GM12878 (cell line): ENCODE measurements around the gene RIMS3. TPM values are rescaled to one million over a fixed set of nuclear protein-coding genes. Genes with fewer than 3 reads are reported as not detected.

Experiments used
- ATAC-seq: fragments of 200-7000 bp; cut with Tn5 transposase; 3 replicates; pipeline ENCODE4 v1.9.1; 2020; ENCODE audit warnings: mild to moderate bottlenecking, moderate library complexity
- BruUV-seq: library from RNA; stranded (reverse); fragments of 400-500 nt; replicated peaks from 2 replicates; lab custom pipeline; 2021; lab: Mats Ljungman, UMichigan
- CTCF ChIA-PET: fragments of 300-600 bp; sonication (Branson Sonifier 250); formaldehyde crosslinking; extraction: SDS; loops from one replicate; lab custom pipeline; 2021; ENCODE audit warnings: inconsistent platforms; lab: Yijun Ruan, JAX
- POLR2A ChIA-PET: fragments of 350-600 bp; formaldehyde crosslinking; extraction: SDS; loops from one replicate; lab custom pipeline; 2021; ENCODE audit warnings: inconsistent platforms; lab: Charles Lee
- RAD21 ChIA-PET: fragments of 300-600 bp; sonication (Branson Sonifier 250); formaldehyde crosslinking; loops from one replicate; lab custom pipeline; 2023; ENCODE audit warnings: antibody characterized with exemption; ENCODE audit not compliant: unreplicated experiment; lab: Charles Lee
- SMC1A ChIA-PET: fragments of 300-600 bp; sonication (Branson Sonifier 250); formaldehyde crosslinking; loops from one replicate; lab custom pipeline; 2023; ENCODE audit not compliant: unreplicated experiment, uncharacterized antibody; lab: Charles Lee
- DNase-seq: peaks from one replicate; pipeline ENCODE4 v3.0.0-alpha.2; 2011; ENCODE audit warnings: low read depth, low spot score
- FAIRE-seq: peaks from 3 replicates; lab custom pipeline; 2011; peaks lifted over from hg19 to GRCh38; lab: Jason Lieb, UNC
- H2AFZ ChIP-seq: 2 replicates; pipeline ENCODE4 v1.6.0; 2011; ENCODE audit warnings: low read depth, low read length, control low read depth; ENCODE audit not compliant: control insufficient read depth
- H3K27ac ChIP-seq: 2 replicates; pipeline ENCODE4 v1.5.1; 2011; ENCODE audit warnings: control low read depth; ENCODE audit not compliant: control insufficient read depth, insufficient read depth
- H3K27me3 ChIP-seq, 2 experiments: replicated peaks in 1 of 2; 2 replicates each; pipeline versions ENCODE4 v1.6.0 to v1.6.1; 2011; ENCODE audit warnings: low read length in 1 of 2; ENCODE audit not compliant: control insufficient read depth in 2 of 2, insufficient read depth in 2 of 2
- H3K36me3 ChIP-seq, 2 experiments: 2 replicates each; pipeline ENCODE4 v1.5.1; 2011; ENCODE audit warnings: low read length in 1 of 2; ENCODE audit not compliant: control insufficient read depth in 2 of 2, insufficient read depth in 2 of 2
- H3K4me1 ChIP-seq: 2 replicates; pipeline ENCODE4 v1.6.1; 2011; ENCODE audit warnings: mild to moderate bottlenecking, low read length, moderate library complexity, mixed read lengths; ENCODE audit not compliant: control insufficient read depth, insufficient read depth
- H3K4me2 ChIP-seq: 2 replicates; pipeline ENCODE4 v1.6.0; 2011; ENCODE audit warnings: control low read depth; ENCODE audit not compliant: control insufficient read depth, insufficient read depth
- H3K4me3 ChIP-seq: fragments of 200-600 bp; sonication (generic); 2 replicates; pipeline ENCODE4 v1.5.1; 2016
- H3K79me2 ChIP-seq: 2 replicates; pipeline ENCODE4 v1.6.0; 2011; ENCODE audit warnings: low read length; ENCODE audit not compliant: control insufficient read depth, insufficient read depth
- H3K9ac ChIP-seq: 2 replicates; pipeline ENCODE4 v1.8.0; 2011; ENCODE audit warnings: low read length, control low read depth, mixed read lengths; ENCODE audit not compliant: control insufficient read depth, insufficient read depth
- H3K9me3 ChIP-seq: replicated peaks from 3 replicates; pipeline ENCODE4 v1.5.1; 2011; ENCODE audit warnings: mild to moderate bottlenecking, low read length; ENCODE audit not compliant: control insufficient read depth, insufficient read depth
- H4K20me1 ChIP-seq: 2 replicates; pipeline ENCODE4 v1.6.0; 2011; ENCODE audit not compliant: control insufficient read depth, insufficient read depth
- BACH1 ChIP-seq: fragments of 450-650 bp; IDR thresholded peaks from 2 replicates; pipeline ENCODE4 v1.6.1; 2017; ENCODE audit warnings: mild to moderate bottlenecking, borderline replicate concordance
- FOXM1 ChIP-seq: IDR thresholded peaks from 2 replicates; pipeline ENCODE4 v1.6.1; 2012; ENCODE audit warnings: low read depth, mild to moderate bottlenecking, inconsistent platforms, low read length, moderate library complexity
- HDAC2 ChIP-seq: fragments of 200-600 bp; sonication (generic); IDR thresholded peaks from 2 replicates; pipeline ENCODE4 v1.6.1; 2017
- IRF4 ChIP-seq: IDR thresholded peaks from 2 replicates; pipeline ENCODE4 v1.6.1; 2011; ENCODE audit warnings: low read depth, low read length
- TAF1 ChIP-seq: IDR thresholded peaks from 2 replicates; pipeline ENCODE4 v1.6.1; 2011; ENCODE audit warnings: mild to moderate bottlenecking, low read depth, low read length, borderline replicate concordance
- WGBS: methylation state at CpG from one replicate; pipeline ENCODE4 v1.1.6; 2016; ENCODE audit warnings: low lambda C conversion rate; ENCODE audit not compliant: insufficient replicate concordance, insufficient coverage; ENCODE audit errors: missing lambda C conversion rate; 5-methylcytosine and 5-hydroxymethylcytosine counted together
- in situ Hi-C: fragments of 300-500 bp; cut with MboI; formaldehyde crosslinking; loops from 9 replicates; pipeline ENCODE4 v1.14.3; 2018; ENCODE audit warnings: mixed read lengths
- intact Hi-C: fragments of 100-400 bp; cut with micrococcal nuclease; formaldehyde crosslinking; loops from one replicate; pipeline ENCODE4 v1.14.2; 2022; ENCODE audit not compliant: unreplicated experiment
- polyA plus RNA-seq, 11 experiments: library from polyadenylated mRNA; depleted of rRNA in 4 of 11; unstranded in 6 of 11; stranded (reverse) in 5 of 11; fragments of >200 nt; fragmentation: Nextera tagmentation in 4 of 11; fragmentation: Illumina TruSeq in 1 of 11; extraction: Ambion mirVana in 4 of 11; extraction: Trizol in 1 of 11; gene quantifications; 1 replicate in 1 of 11; 2 replicates in 10 of 11; pipeline versions ENCODE4 v1.2.1 to v1.2.3, GENCODE V29; 2011 to 2016; ENCODE audit warnings: inconsistent platforms in 2 of 11, missing spikeins in 2 of 11, low read depth in 1 of 11
- total RNA-seq, 4 experiments: library from RNA; depleted of rRNA in 3 of 4; stranded (reverse); fragments of >200 nt in 3 of 4; fragmentation: Illumina TruSeq in 1 of 4; extraction: Trizol in 1 of 4; gene quantifications; 2 replicates each; pipeline versions ENCODE4 v1.2.1 to v1.2.3, GENCODE V29; 2013 to 2021
- TF ChIP-seq, protein P1 (sequence below): IDR thresholded peaks from 2 replicates; pipeline ENCODE4 v1.6.1; 2012; ENCODE audit warnings: improper control_type of control experiment, low read depth, low read length; ENCODE audit not compliant: insufficient replicate concordance

Gene RIMS3
- total and polyA plus RNA-seq, 10 of the 15 experiments (the other 5 are each of a cell fraction or from before 2014, with no cell fraction given): 0.02 to 4.7 (median 0.39) TPM

DNA sequence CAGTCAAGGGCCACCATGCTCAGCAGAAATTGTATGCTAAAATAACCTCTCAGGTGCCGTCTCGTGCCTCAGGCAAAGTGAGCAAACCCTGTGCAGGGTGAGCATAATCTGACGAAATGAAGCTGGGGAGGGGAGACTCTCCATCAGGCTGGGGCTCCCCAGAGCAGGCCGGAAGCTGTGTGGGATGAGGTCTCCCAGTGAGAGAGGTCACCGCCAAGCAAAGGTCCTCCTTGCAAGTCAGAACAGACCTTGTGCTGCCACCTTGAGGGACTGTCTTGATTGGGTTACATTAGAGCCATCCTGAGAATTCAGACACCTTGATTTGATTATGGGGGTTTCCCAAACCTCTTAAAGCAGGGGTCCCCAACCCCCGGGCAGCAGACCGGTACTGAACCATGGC is 69.9 kb downstream of the RIMS3 start:
- ATAC-seq (no peak), DNase-seq (no peak), FAIRE-seq (no peak)
- H3K9me3 ChIP-seq: no peaks in the 10 kb centered on the region; the same call in 2 of the 3 replicates
- H2AFZ ChIP-seq: no peak overlapping the region
- SMC1A ChIA-PET: no interaction called here
- intact Hi-C loops (no loop called here), in situ Hi-C loops (no loop called here)
- BruUV-seq: no TSS peak
- H3K4me3 ChIP-seq: no peak overlapping the region
- H3K36me3 ChIP-seq: no peaks in the 10 kb centered on the region
- CTCF ChIA-PET: interaction anchor here (0.6 to 1.7 kb wide), 3 partner anchors 10 to 357 kb away, joined by 3 to 5 read pairs (median 4); no protein-coding TSS in a partner anchor
- H3K4me1 ChIP-seq: no peaks in the 10 kb centered on the region
- no peak for TF ChIP-seq HDAC2
- no peak for TF ChIP-seq BACH1
- TF ChIP-seq FOXM1: no peak
- TF ChIP-seq, protein P1, sequence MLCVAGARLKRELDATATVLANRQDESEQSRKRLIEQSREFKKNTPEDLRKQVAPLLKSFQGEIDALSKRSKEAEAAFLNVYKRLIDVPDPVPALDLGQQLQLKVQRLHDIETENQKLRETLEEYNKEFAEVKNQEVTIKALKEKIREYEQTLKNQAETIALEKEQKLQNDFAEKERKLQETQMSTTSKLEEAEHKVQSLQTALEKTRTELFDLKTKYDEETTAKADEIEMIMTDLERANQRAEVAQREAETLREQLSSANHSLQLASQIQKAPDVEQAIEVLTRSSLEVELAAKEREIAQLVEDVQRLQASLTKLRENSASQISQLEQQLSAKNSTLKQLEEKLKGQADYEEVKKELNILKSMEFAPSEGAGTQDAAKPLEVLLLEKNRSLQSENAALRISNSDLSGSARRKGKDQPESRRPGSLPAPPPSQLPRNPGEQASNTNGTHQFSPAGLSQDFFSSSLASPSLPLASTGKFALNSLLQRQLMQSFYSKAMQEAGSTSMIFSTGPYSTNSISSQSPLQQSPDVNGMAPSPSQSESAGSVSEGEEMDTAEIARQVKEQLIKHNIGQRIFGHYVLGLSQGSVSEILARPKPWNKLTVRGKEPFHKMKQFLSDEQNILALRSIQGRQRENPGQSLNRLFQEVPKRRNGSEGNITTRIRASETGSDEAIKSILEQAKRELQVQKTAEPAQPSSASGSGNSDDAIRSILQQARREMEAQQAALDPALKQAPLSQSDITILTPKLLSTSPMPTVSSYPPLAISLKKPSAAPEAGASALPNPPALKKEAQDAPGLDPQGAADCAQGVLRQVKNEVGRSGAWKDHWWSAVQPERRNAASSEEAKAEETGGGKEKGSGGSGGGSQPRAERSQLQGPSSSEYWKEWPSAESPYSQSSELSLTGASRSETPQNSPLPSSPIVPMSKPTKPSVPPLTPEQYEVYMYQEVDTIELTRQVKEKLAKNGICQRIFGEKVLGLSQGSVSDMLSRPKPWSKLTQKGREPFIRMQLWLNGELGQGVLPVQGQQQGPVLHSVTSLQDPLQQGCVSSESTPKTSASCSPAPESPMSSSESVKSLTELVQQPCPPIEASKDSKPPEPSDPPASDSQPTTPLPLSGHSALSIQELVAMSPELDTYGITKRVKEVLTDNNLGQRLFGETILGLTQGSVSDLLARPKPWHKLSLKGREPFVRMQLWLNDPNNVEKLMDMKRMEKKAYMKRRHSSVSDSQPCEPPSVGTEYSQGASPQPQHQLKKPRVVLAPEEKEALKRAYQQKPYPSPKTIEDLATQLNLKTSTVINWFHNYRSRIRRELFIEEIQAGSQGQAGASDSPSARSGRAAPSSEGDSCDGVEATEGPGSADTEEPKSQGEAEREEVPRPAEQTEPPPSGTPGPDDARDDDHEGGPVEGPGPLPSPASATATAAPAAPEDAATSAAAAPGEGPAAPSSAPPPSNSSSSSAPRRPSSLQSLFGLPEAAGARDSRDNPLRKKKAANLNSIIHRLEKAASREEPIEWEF: no peak
- no peak for TF ChIP-seq TAF1
- TF ChIP-seq IRF4: no peak
- POLR2A ChIA-PET: no interaction called here
- RAD21 ChIA-PET: no interaction called here
- no peak overlapping the region for H3K9ac ChIP-seq
- no peaks in the 10 kb centered on the region for H3K79me2 ChIP-seq
- H3K27ac ChIP-seq: no peak overlapping the region
- H3K4me2 ChIP-seq: no peak overlapping the region
- H4K20me1 ChIP-seq: no peaks in the 10 kb centered on the region
- no peaks in the 10 kb centered on the region for H3K27me3 ChIP-seq
- 44% methylated on average over 7 of the region's 7 CpGs for WGBS
